22Rv1 (cell line): ENCODE results near the gene EIF4A3.

Experiments used
- CTCF ChIP-seq: fragments of 450-650 bp; IDR thresholded peaks from 2 replicates; pipeline ENCODE4 v1.5.1; 2017; ENCODE audit warnings: mild to moderate bottlenecking
- ZFX ChIP-seq: fragments of 450-650 bp; IDR thresholded peaks from 2 replicates; pipeline ENCODE4 v1.6.1; 2017; ENCODE audit warnings: antibody characterized with exemption, borderline replicate concordance

GRCh38 chr17:80110447-80110812, 36.5 kb downstream of the EIF4A3 start:
- TF ChIP-seq ZFX (no peak), CTCF (no peak)
